ENCODE results near the gene SLC4A4.

DNA sequence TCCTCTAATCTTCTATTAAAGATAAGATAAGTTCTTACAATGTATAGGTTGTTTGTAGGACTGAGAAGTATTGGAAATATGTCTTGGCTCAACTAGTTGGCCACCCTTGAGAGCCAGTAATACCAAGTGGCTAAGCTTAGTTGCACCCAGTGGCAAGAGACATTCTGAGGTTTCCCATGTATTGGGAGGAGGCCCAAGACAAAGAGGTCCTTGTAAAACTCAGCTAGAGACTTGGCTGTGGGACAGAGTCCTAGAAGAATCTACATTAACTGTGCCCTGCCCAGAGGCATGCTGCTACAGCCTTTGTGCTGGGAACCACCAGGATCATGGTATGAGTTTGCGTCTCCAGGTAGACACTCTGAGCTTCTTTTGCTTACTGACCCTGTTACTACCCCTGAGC, 41.9 kb upstream of the SLC4A4 start:
- TF ChIP-seq THAP11 (CRISPR knock-in tag; IDR thresholded peaks at IDR 0.05) (no peak), DPF2 (CRISPR knock-in tag; IDR thresholded peaks at IDR 0.05; ENCODE audit: borderline replicate concordance, low read depth) (no peak), ZSCAN30 (CRISPR knock-in tag; IDR thresholded peaks at IDR 0.05) (no peak), IKZF1 (IDR thresholded peaks at IDR 0.05) (no peak), CEBPB (IDR thresholded peaks at IDR 0.05; ENCODE audit: borderline replicate concordance, low read depth, low read length) (no peak), MEF2D (CRISPR knock-in tag; IDR thresholded peaks at IDR 0.05) (no peak), DR1 (CRISPR knock-in tag; IDR thresholded peaks at IDR 0.05) (no peak), RELA (CRISPR knock-in tag; IDR thresholded peaks at IDR 0.05) (no peak), ZNF274 (CRISPR knock-in tag; IDR thresholded peaks at IDR 0.05) (no peak)
- TF ChIP-seq, protein P1, sequence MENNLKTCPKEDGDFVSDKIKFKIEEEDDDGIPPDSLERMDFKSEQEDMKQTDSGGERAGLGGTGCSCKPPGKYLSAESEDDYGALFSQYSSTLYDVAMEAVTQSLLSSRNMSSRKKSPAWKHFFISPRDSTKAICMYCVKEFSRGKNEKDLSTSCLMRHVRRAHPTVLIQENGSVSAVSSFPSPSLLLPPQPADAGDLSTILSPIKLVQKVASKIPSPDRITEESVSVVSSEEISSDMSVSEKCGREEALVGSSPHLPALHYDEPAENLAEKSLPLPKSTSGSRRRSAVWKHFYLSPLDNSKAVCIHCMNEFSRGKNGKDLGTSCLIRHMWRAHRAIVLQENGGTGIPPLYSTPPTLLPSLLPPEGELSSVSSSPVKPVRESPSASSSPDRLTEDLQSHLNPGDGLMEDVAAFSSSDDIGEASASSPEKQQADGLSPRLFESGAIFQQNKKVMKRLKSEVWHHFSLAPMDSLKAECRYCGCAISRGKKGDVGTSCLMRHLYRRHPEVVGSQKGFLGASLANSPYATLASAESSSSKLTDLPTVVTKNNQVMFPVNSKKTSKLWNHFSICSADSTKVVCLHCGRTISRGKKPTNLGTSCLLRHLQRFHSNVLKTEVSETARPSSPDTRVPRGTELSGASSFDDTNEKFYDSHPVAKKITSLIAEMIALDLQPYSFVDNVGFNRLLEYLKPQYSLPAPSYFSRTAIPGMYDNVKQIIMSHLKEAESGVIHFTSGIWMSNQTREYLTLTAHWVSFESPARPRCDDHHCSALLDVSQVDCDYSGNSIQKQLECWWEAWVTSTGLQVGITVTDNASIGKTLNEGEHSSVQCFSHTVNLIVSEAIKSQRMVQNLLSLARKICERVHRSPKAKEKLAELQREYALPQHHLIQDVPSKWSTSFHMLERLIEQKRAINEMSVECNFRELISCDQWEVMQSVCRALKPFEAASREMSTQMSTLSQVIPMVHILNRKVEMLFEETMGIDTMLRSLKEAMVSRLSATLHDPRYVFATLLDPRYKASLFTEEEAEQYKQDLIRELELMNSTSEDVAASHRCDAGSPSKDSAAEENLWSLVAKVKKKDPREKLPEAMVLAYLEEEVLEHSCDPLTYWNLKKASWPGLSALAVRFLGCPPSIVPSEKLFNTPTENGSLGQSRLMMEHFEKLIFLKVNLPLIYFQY (CRISPR knock-in tag; IDR thresholded peaks at IDR 0.05; ENCODE audit: borderline replicate concordance) = no peak
- TF ChIP-seq, protein P2, sequence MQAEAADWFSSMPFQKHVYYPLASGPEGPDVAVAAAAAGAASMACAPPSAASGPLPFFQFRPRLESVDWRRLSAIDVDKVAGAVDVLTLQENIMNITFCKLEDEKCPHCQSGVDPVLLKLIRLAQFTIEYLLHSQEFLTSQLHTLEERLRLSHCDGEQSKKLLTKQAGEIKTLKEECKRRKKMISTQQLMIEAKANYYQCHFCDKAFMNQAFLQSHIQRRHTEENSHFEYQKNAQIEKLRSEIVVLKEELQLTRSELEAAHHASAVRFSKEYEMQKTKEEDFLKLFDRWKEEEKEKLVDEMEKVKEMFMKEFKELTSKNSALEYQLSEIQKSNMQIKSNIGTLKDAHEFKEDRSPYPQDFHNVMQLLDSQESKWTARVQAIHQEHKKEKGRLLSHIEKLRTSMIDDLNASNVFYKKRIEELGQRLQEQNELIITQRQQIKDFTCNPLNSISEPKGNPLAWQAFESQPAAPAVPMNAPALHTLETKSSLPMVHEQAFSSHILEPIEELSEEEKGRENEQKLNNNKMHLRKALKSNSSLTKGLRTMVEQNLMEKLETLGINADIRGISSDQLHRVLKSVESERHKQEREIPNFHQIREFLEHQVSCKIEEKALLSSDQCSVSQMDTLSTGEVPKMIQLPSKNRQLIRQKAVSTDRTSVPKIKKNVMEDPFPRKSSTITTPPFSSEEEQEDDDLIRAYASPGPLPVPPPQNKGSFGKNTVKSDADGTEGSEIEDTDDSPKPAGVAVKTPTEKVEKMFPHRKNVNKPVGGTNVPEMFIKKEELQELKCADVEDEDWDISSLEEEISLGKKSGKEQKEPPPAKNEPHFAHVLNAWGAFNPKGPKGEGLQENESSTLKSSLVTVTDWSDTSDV (CRISPR knock-in tag; IDR thresholded peaks at IDR 0.05) = no peak
- TF ChIP-seq, protein P3, sequence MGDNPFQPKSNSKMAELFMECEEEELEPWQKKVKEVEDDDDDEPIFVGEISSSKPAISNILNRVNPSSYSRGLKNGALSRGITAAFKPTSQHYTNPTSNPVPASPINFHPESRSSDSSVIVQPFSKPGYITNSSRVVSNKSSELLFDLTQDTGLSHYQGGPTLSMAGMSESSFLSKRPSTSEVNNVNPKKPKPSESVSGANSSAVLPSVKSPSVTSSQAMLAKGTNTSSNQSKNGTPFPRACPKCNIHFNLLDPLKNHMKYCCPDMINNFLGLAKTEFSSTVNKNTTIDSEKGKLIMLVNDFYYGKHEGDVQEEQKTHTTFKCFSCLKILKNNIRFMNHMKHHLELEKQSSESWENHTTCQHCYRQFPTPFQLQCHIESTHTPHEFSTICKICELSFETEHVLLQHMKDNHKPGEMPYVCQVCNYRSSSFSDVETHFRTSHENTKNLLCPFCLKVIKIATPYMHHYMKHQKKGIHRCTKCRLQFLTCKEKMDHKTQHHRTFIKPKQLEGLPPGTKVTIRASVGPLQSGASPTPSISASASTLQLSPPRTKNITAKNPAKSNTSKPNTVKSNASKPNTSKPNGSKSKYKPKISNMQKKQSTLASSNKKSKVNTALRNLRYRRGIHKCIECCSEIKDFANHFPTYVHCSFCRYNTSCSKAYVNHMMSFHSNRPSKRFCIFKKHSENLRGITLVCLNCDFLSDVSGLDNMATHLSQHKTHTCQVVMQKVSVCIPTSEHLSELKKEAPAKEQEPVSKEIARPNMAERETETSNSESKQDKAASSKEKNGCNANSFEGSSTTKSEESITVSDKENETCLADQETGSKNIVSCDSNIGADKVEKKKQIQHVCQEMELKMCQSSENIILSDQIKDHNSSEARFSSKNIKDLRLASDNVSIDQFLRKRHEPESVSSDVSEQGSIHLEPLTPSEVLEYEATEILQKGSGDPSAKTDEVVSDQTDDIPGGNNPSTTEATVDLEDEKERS (CRISPR knock-in tag; IDR thresholded peaks at IDR 0.05) = no peak
- TF ChIP-seq, protein P4, sequence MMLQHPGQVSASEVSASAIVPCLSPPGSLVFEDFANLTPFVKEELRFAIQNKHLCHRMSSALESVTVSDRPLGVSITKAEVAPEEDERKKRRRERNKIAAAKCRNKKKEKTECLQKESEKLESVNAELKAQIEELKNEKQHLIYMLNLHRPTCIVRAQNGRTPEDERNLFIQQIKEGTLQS (CRISPR knock-in tag; IDR thresholded peaks at IDR 0.05) = no peak
- TF ChIP-seq, protein P5, sequence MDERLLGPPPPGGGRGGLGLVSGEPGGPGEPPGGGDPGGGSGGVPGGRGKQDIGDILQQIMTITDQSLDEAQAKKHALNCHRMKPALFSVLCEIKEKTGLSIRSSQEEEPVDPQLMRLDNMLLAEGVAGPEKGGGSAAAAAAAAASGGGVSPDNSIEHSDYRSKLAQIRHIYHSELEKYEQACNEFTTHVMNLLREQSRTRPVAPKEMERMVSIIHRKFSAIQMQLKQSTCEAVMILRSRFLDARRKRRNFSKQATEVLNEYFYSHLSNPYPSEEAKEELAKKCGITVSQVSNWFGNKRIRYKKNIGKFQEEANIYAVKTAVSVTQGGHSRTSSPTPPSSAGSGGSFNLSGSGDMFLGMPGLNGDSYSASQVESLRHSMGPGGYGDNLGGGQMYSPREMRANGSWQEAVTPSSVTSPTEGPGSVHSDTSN (CRISPR knock-in tag; IDR thresholded peaks at IDR 0.05) = no peak

All from HepG2 (cell line).